HuH-7 (cell line): ENCODE measurements around the gene GLI3.

Experiments
- DNase-seq: peaks from one replicate; pipeline ENCODE4 v3.0.0; 2011; ENCODE audit warnings: low spot score

GLI3 gene

GRCh38 chr7:42143711-42144600, 93.1 kb downstream of the GLI3 start:
- no peak for DNase-seq

GRCh38 chr7:42142089-42142488, 94.9 kb downstream of the GLI3 start:
- no peak for DNase-seq

GRCh38 chr7:42139751-42140150, 97.3 kb downstream of the GLI3 start:
- no peak for DNase-seq

- DNase-seq, result no peak
These were observed 98.3 kb downstream of the GLI3 start for GRCh38 chr7:42138691-42139090.

- no peak for DNase-seq
These were observed 99.1 kb downstream of the GLI3 start for GRCh38 chr7:42137941-42138340.

- DNase-seq, result no peak
These were observed 99.6 kb downstream of the GLI3 start for GRCh38 chr7:42137431-42137830.

- no peak for DNase-seq
These were observed 101.3 kb downstream of the GLI3 start for GRCh38 chr7:42135728-42136127.

GRCh38 chr7:42134276-42134876, 102.6 kb downstream of the GLI3 start:
- no peak for DNase-seq

GRCh38 chr7:42133321-42133720, 103.7 kb downstream of the GLI3 start:
- DNase-seq, result no peak

- DNase-seq, result no peak
These were observed 108.3 kb downstream of the GLI3 start for GRCh38 chr7:42128703-42129102.

GRCh38 chr7:42127232-42127622, 109.8 kb downstream of the GLI3 start:
- DNase-seq, result no peak

GRCh38 chr7:42126475-42127231, 110.4 kb downstream of the GLI3 start:
- DNase-seq, result no peak

- DNase-seq, result no peak
These were observed 111.7 kb downstream of the GLI3 start for GRCh38 chr7:42125321-42125720.

- DNase-seq, result no peak
These were observed 113.3 kb downstream of the GLI3 start for GRCh38 chr7:42123716-42124115.

- DNase-seq, result no peak
These were observed 116.8 kb downstream of the GLI3 start for GRCh38 chr7:42120191-42120590.

- no peak for DNase-seq
These were observed 119.8 kb downstream of the GLI3 start for GRCh38 chr7:42117201-42117600.

- no peak for DNase-seq
These were observed 121.2 kb downstream of the GLI3 start for GRCh38 chr7:42115795-42116194.

GRCh38 chr7:42110333-42110732, 126.7 kb downstream of the GLI3 start:
- no peak for DNase-seq

GRCh38 chr7:42108803-42109528, 128.0 kb downstream of the GLI3 start:
- DNase-seq, result no peak

GRCh38 chr7:42107484-42108240, 129.3 kb downstream of the GLI3 start:
- no peak for DNase-seq

GRCh38 chr7:42106562-42106961, 130.4 kb downstream of the GLI3 start:
- DNase-seq, result no peak
